ENCODE results near the gene IGFL1.
"Not testable (repeated sequence)": the region's sequence is repeated elsewhere in the genome, so short reads cannot be mapped to it uniquely, and the experiment has no call there.

The IGFL1 gene

DNA sequence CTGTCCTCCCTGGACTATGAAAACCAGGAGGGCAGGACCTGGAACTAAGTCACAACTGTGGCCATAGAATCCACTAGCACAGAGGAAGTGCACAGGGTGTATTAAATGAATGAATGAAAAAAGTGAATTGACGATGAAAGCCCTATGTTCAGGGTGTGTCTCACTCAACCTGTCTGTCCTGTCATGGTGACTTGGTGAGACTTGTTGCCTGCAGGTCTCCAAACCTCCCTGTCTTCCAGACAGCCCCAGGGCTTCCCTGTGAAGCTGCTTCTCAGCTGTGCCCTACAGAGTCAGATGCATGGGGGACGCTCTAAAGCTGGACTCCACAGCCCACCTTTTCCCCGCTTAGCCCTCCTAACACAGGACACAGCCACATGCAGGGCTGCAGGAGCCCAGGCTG lies 4.8 kb upstream of the IGFL1 start:
- H3K4me3 ChIP-seq (ENCODE audit: low read depth, low read length), result no peak overlapping the region
- in situ Hi-C loops (cut with HindIII; ENCODE audit: low sequenced_read_pairs), result no loop called here

DNA sequence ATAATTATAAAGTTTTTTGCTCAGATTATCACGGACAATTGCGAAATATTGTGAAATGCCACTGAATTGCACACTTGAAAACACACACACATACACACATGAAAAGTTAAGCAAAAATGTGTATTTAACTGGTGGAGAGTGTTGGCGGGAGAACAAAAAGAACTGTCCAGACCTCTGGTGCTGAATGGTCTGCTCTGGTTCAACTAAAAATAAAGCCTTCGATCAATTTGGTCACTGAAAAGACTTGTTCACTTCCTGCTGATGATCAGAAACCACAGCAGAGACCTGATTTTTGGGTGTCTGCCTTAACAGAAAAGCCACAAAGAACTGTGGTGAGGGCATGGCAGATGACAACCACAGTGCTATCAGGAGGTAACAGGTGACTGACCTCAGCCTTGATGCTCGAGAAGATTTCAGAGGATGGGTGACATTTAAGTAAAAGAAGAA lies 4.0 kb upstream of the IGFL1 start:
- peak; percentile 11 for DNase-seq (ENCODE audit: low read depth, low spot score)
- TF ChIP-seq, protein P1, sequence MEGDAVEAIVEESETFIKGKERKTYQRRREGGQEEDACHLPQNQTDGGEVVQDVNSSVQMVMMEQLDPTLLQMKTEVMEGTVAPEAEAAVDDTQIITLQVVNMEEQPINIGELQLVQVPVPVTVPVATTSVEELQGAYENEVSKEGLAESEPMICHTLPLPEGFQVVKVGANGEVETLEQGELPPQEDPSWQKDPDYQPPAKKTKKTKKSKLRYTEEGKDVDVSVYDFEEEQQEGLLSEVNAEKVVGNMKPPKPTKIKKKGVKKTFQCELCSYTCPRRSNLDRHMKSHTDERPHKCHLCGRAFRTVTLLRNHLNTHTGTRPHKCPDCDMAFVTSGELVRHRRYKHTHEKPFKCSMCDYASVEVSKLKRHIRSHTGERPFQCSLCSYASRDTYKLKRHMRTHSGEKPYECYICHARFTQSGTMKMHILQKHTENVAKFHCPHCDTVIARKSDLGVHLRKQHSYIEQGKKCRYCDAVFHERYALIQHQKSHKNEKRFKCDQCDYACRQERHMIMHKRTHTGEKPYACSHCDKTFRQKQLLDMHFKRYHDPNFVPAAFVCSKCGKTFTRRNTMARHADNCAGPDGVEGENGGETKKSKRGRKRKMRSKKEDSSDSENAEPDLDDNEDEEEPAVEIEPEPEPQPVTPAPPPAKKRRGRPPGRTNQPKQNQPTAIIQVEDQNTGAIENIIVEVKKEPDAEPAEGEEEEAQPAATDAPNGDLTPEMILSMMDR (IDR thresholded peaks at IDR 0.05; ENCODE audit: low read depth, low read length), result no peak
- in situ Hi-C loops (cut with HindIII; ENCODE audit: low sequenced_read_pairs), result no loop called here
- no peak overlapping the region for H3K4me3 ChIP-seq (ENCODE audit: low read depth, low read length)

More for the DNA sequence above, 4.8 kb upstream of the IGFL1 start:
- DNase-seq (ENCODE audit: low read depth, low spot score), result no peak
- TF ChIP-seq, protein P1 (IDR thresholded peaks at IDR 0.05; ENCODE audit: low read depth, low read length), result no peak

DNA sequence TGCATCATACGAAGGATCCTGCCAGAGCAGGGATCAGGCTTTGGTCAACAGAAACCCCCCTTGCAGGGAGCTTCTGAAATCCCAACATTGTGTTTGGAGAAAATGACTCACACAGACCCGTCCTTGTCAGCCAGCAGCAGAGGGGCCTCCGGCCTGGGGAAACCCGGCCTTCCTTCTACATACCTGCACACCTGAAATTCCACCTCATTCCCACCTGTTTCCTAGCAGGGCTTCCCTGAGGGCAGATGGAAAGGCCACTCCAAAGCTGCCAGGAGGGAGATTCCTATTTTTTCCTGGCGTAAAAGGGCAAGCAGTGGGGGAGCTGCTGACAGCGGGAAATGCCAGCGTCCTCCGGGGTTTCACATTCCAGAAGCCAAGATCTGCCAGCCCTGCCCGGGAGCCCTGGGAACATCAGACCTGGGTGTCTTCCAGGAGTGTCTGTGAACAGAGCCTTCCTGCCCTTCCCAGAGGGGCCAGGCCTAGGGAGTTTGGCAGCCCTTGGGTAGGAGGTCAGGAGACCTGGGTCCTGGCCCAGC lies 3.0 kb upstream of the IGFL1 start:
- H3K4me3 ChIP-seq (ENCODE audit: low read depth, low read length), result no peak overlapping the region
- DNase-seq (ENCODE audit: low read depth, low spot score), result no peak
- in situ Hi-C loops (cut with HindIII; ENCODE audit: low sequenced_read_pairs), result no loop called here
- TF ChIP-seq, protein P1 (IDR thresholded peaks at IDR 0.05; ENCODE audit: low read depth, low read length), result no peak

DNA sequence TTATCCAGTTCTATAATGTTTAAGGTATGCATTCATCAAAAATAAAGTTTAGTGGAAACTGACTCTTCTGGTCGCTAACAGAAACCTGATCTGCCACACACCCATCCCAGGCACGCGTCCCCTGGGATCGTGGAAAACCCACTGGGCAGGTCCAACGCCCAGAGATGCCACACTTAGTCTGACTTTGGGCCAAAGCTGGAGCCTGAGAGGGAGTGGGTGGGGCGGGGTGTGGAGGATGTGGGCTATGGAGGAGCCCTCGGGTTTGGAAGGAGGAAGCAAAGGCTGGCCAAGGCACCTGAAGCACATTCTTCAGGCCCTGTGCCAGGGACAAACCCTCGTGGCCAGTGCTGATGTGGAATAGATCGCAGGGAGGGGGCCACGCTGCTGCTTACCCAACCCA lies 2.5 kb downstream of the IGFL1 start:
- no peak overlapping the region for H3K4me3 ChIP-seq (ENCODE audit: low read depth, low read length)
- TF ChIP-seq, protein P1 (IDR thresholded peaks at IDR 0.05; ENCODE audit: low read depth, low read length), result no peak
- DNase-seq (ENCODE audit: low read depth, low spot score), result no peak
- in situ Hi-C loops (cut with HindIII; ENCODE audit: low sequenced_read_pairs), result no loop called here

DNA sequence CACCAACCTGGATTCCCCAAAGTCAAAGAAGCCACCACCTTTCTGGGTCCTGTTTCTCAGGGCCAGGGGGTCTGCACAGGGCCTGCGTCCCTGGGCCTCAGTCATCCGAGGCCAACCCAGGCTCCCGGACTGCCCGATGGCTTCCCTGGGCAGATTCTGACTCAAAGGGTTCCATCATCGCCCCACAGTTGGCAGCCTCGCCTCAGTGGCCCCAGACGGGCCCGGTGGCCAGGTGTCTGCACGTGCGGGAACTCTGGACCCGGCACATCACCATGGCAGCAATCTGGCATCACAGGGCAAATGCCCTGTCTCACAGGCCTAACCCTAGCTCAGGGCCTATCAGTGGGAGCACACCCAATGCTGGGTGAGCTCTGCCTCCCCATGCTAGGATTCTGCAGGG lies 2.9 kb downstream of the IGFL1 start:
- H3K4me3 ChIP-seq (ENCODE audit: low read depth, low read length), result no peak overlapping the region
- TF ChIP-seq, protein P1 (IDR thresholded peaks at IDR 0.05; ENCODE audit: low read depth, low read length), result no peak
- DNase-seq (ENCODE audit: low read depth, low spot score), result no peak
- in situ Hi-C loops (cut with HindIII; ENCODE audit: low sequenced_read_pairs), result no loop called here

DNA sequence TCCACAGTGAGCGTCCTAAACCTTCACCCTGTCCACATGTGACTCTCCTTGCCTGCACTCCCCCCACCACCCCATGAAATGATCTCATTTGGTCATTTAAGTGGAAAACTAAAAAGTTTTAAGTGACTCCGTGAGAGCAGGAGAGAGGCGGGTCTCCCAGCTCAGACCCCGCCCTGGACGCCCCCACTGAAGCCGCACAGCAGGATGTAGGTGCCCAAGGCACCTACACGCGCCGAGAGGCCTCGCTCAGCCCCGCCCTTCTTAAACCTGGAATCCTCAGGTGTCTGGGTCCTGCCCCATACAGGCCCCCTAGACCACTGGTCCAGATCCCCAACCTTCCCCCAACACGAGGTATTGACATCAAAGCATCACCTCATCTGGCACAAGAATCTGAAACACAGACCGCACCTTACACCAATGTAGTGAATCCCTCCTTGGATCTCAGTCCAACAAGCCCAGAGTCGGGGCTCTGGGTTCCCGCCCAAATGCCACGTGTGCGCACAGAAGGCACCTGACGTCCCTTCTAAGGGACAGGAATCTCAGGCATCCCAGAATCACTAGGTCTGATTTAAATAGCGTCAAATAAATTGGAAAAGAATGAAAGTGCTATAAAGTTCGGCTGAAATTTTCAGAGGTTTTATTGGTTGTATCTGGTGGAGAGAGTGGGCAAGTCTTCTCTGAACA lies 3.5 kb downstream of the IGFL1 start:
- in situ Hi-C loops (cut with HindIII; ENCODE audit: low sequenced_read_pairs), result no loop called here
- TF ChIP-seq, protein P1 (IDR thresholded peaks at IDR 0.05; ENCODE audit: low read depth, low read length), result no peak
- no peak for DNase-seq (ENCODE audit: low read depth, low spot score)
- no peak overlapping the region for H3K4me3 ChIP-seq (ENCODE audit: low read depth, low read length)

DNA sequence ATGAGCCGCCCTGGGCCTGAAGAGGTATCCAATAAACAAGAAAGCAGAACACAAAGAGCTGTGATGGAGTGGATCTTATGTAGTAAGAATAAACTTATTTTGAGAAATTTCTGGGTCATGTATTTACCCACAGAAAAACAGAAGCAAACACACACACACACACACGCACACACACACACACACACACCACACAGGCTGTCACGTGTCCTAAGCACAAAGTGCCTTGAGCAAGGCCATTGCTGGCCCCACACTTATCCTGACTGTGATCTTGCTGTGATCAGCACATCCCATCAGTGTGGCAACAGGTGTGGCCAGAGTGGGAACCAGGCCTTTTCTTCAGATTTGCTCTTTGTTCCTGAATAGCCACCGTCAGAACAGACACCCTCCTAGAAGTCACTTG lies 4.3 kb downstream of the IGFL1 start:
- H3K4me3 ChIP-seq (ENCODE audit: low read depth, low read length); DNase-seq (ENCODE audit: low read depth, low spot score); in situ Hi-C loops (cut with HindIII; ENCODE audit: low sequenced_read_pairs): not testable (repeated sequence)

DNA sequence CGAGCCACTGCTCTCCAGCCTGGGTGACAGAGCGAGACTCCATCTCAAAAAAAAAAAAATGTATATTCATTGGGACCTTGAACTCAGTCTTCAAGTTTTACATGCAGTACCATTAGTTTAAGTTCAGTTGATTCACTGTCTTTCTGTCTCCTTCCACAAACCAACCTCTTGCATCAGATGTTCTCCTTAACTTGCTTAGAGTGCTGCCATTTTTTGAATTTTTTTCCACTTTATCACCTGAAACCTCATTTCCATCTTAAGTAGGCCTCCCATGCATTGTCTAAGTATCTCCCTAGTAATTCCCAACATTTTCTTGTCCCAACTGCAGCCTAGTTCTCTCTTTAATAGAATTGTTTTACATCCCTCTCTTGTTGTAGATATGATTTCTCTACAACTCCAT lies 8.6 kb downstream of the IGFL1 start:
- H3K4me3 ChIP-seq (ENCODE audit: low read depth, low read length); in situ Hi-C loops (cut with HindIII; ENCODE audit: low sequenced_read_pairs); DNase-seq (ENCODE audit: low read depth, low spot score): not testable (repeated sequence)

All from astrocyte of the spinal cord (primary cell).